ENCODE measurements around the gene SLC30A2. TPM values are rescaled to one million over a fixed set of nuclear protein-coding genes. Genes with fewer than 3 reads are reported as not detected.

The SLC30A2 gene
- total and polyA plus RNA-seq, 10 of the 15 experiments (the other 5 are each of a cell fraction or from before 2014, with no cell fraction given): 0.13 TPM; not detected in 9

GRCh38 chr1:25994402-25995150 lies 51.3 kb downstream of the SLC30A2 start:
- ChIA-PET SMC1A (ENCODE audit: uncharacterized antibody, unreplicated experiment) (interaction anchor here (1.5 to 11.2 kb wide), 2 partner anchors 10 to 95 kb away, joined by 4 to 319 read pairs; partner anchors contain the start of gene STMN1), POLR2A (interaction anchor here (0.9 to 9.8 kb wide), 2 partner anchors 8 to 94 kb away, joined by 4 to 116 read pairs; no protein-coding TSS in a partner anchor), RAD21 (ENCODE audit: unreplicated experiment) (interaction anchor here (8.0 kb wide), 1 partner anchor 95 kb away, joined by 296 read pairs; the partner anchor contains the start of gene STMN1), CTCF (interaction anchor here (1.4 to 7.7 kb wide), 3 partner anchors 32 to 157 kb away, joined by 5 to 383 read pairs (median 6); no protein-coding TSS in a partner anchor)
- DNase-seq (ENCODE audit: low read depth, low spot score) (no peak), FAIRE-seq (no peak), ATAC-seq (no peak)
- 98% methylated on average over 3 of the region's 3 CpGs for whole genome bisulfite sequencing (ENCODE audit: insufficient coverage, insufficient replicate concordance, low lambda C conversion rate, missing lambda C conversion rate)
- Histone ChIP-seq H3K9ac (ENCODE audit: control insufficient read depth, insufficient read depth, low read length) (no peak overlapping the region), H3K36me3 (ENCODE audit: control insufficient read depth in 2 of 2, insufficient read depth in 2 of 2, low read length in 1 of 2) (peaks cover 0 to 3% of the 10 kb centered on the region in 2 experiments; a peak in 1 of 4 replicates), H2AFZ (ENCODE audit: control insufficient read depth, low read depth, low read length) (no peak overlapping the region), H3K4me3 (no peak overlapping the region), H3K27ac (ENCODE audit: control insufficient read depth, insufficient read depth) (no peak overlapping the region), H4K20me1 (ENCODE audit: control insufficient read depth, insufficient read depth) (no peaks in the 10 kb centered on the region), H3K27me3 (replicated peaks in 1 of 2; ENCODE audit: control insufficient read depth in 2 of 2, insufficient read depth in 2 of 2, low read length in 1 of 2) (no peaks in the 10 kb centered on the region), H3K79me2 (ENCODE audit: control insufficient read depth, insufficient read depth, low read length) (peaks cover 6% of the 10 kb centered on the region), H3K4me2 (ENCODE audit: control insufficient read depth, insufficient read depth) (no peak overlapping the region), H3K9me3 (replicated peaks; ENCODE audit: control insufficient read depth, insufficient read depth, low read length) (no peaks in the 10 kb centered on the region), H3K4me1 (ENCODE audit: control insufficient read depth, insufficient read depth, low read length) (peaks cover 12% of the 10 kb centered on the region)
- in situ Hi-C loops (cut with MboI): loop anchor here (5.0 kb wide), 2 partner anchors 97 to 172 kb away; no protein-coding TSS in a partner anchor
- no peak for TF ChIP-seq FOXK2 (IDR thresholded peaks at IDR 0.05)
- TF ChIP-seq IRF5 (IDR thresholded peaks at IDR 0.05; ENCODE audit: borderline replicate concordance): no peak
- TF ChIP-seq SIN3A (IDR thresholded peaks at IDR 0.05; ENCODE audit: low read depth, low read length): no peak
- TF ChIP-seq ZNF217 (IDR thresholded peaks at IDR 0.05): no peak
- TF ChIP-seq WRNIP1 (IDR thresholded peaks at IDR 0.05; ENCODE audit: borderline replicate concordance, low read depth, low read length): no peak
- no peak for TF ChIP-seq MEF2B (IDR thresholded peaks at IDR 0.05; ENCODE audit: partially characterized antibody, poor library complexity, severe bottlenecking)
- no peak for TF ChIP-seq ZBTB11 (CRISPR knock-in tag; IDR thresholded peaks at IDR 0.05)
- no TSS peak for BruUV-seq (replicated peaks)
- intact Hi-C loops (cut with micrococcal nuclease; ENCODE audit: unreplicated experiment): no loop called here
